SK-N-SH (cell line): ENCODE data around the gene SPAG8. TPM values are rescaled to one million over a fixed set of nuclear protein-coding genes. Genes with fewer than 3 reads are reported as not detected.

ENCODE experiments used
- CTCF ChIA-PET: fragments of 300-600, 350-600 bp; formaldehyde crosslinking; extraction: SDS; loops from one replicate; lab custom pipeline; 2021; lab: Yijun Ruan, JAX
- POLR2A ChIA-PET: fragments of 350-600 bp; sonication (Branson Sonifier 250); formaldehyde crosslinking; extraction: SDS; loops from one replicate; lab custom pipeline; 2020; ENCODE audit warnings: antibody characterized with exemption, inconsistent platforms; lab: Yijun Ruan, JAX
- DNase-seq: peaks from one replicate; pipeline ENCODE4 v3.0.0; 2012
- H2AFZ ChIP-seq: fragments of 200-600 bp; sonication (generic); 2 replicates; pipeline ENCODE4 v1.8.1; 2016; ENCODE audit warnings: antibody characterized with exemption, mild to moderate bottlenecking, low read depth
- H3F3A ChIP-seq: fragments of 200-600 bp; sonication (generic); replicated peaks from 2 replicates; pipeline ENCODE3; 2016; ENCODE audit warnings: antibody characterized with exemption, mild to moderate bottlenecking; ENCODE audit not compliant: insufficient read depth
- H3K27ac ChIP-seq, 2 experiments: fragments of 200-500 bp in 1 of 2; fragments of 200-600 bp in 1 of 2; sonication (Bioruptor generic) in 1 of 2; sonication (generic), shearing (Covaris generic) in 1 of 2; 2 replicates each; pipeline versions ENCODE4 v1.5.1 to v1.6.1; 2014 to 2016; ENCODE audit warnings: low read depth in 2 of 2, inconsistent platforms in 1 of 2, low read length in 1 of 2, mild to moderate bottlenecking in 1 of 2, mixed read lengths in 1 of 2
- H3K27me3 ChIP-seq: fragments of 200-600 bp; sonication (generic), shearing (Covaris generic); 2 replicates; pipeline ENCODE4 v1.6.1; 2016; ENCODE audit warnings: mixed run types; ENCODE audit not compliant: insufficient read depth
- H3K36me3 ChIP-seq, 2 experiments: fragments of 200-500 bp in 1 of 2; fragments of 200-600 bp in 1 of 2; sonication (Bioruptor generic) in 1 of 2; sonication (generic) in 1 of 2; replicated peaks in 1 of 2; 2 replicates each; pipeline versions ENCODE3 to v1.5.1; 2014 to 2016; ENCODE audit warnings: low read length in 1 of 2, mild to moderate bottlenecking in 1 of 2; ENCODE audit not compliant: insufficient read depth in 2 of 2, control insufficient read depth in 1 of 2
- H3K4me1 ChIP-seq, 2 experiments: fragments of 200-500 bp in 1 of 2; fragments of 200-600 bp in 1 of 2; sonication (Bioruptor generic) in 1 of 2; sonication (generic), shearing (Covaris generic) in 1 of 2; 2 replicates each; pipeline versions ENCODE4 v1.5.1 to v1.6.1; 2014 to 2016; ENCODE audit warnings: low read depth in 1 of 2, low read length in 1 of 2, mixed run types in 1 of 2; ENCODE audit not compliant: insufficient read depth in 2 of 2, control insufficient read depth in 1 of 2
- H3K4me2 ChIP-seq: fragments of 200-600 bp; sonication (generic), shearing (Covaris generic); 2 replicates; pipeline ENCODE4 v1.6.1; 2017; ENCODE audit warnings: mixed run types
- H3K4me3 ChIP-seq, 2 experiments: fragments of 200-500 bp in 1 of 2; fragments of 200-600 bp in 1 of 2; sonication (Bioruptor generic) in 1 of 2; sonication (generic), shearing (Covaris generic) in 1 of 2; 2 replicates each; pipeline versions ENCODE4 v1.5.1 to v1.8.1; 2014 to 2016; ENCODE audit warnings: low read depth in 2 of 2, inconsistent platforms in 1 of 2, low read length in 1 of 2, mild to moderate bottlenecking in 1 of 2, mixed read lengths in 1 of 2, moderate library complexity in 1 of 2
- H3K79me2 ChIP-seq: fragments of 200-600 bp; sonication (generic); 2 replicates; pipeline ENCODE4 v1.8.1; 2017; ENCODE audit warnings: mild to moderate bottlenecking; ENCODE audit not compliant: insufficient read depth
- H3K9ac ChIP-seq: fragments of 200-600 bp; sonication (generic); 2 replicates; pipeline ENCODE4 v1.6.1; 2017; ENCODE audit warnings: mixed run types
- H3K9me2 ChIP-seq: fragments of 200-600 bp; sonication (generic); 2 replicates; pipeline ENCODE4 v1.6.1; 2017; ENCODE audit warnings: mixed run types
- H3K9me3 ChIP-seq: fragments of 200-600 bp; sonication (generic); 2 replicates; pipeline ENCODE4 v1.6.1; 2017; ENCODE audit warnings: mixed run types, mild to moderate bottlenecking, moderate library complexity
- H4K20me1 ChIP-seq: fragments of 200-600 bp; sonication (generic); 2 replicates; pipeline ENCODE4 v1.6.1; 2017; ENCODE audit warnings: mild to moderate bottlenecking, mixed run types; ENCODE audit not compliant: insufficient read depth
- CTCF ChIP-seq: fragments of 200-600 bp; sonication (generic); IDR thresholded peaks from 2 replicates; pipeline ENCODE4 v1.6.1; 2017; ENCODE audit warnings: antibody characterized with exemption, mild to moderate bottlenecking, moderate library complexity
- EZH2phosphoT487 ChIP-seq: fragments of 200-600 bp; sonication (generic); IDR thresholded peaks from 2 replicates; pipeline ENCODE4 v1.6.1; 2017; ENCODE audit warnings: low read depth, mixed run types, mild to moderate bottlenecking, antibody characterized with exemption, moderate library complexity, borderline replicate concordance
- FOSL2 ChIP-seq: IDR thresholded peaks from 2 replicates; pipeline ENCODE4 v1.4.0; 2012; ENCODE audit warnings: low read depth, mild to moderate bottlenecking, moderate library complexity, borderline replicate concordance
- FOXJ3 ChIP-seq: sonication (generic); formaldehyde crosslinking; IDR thresholded peaks from 2 replicates; pipeline ENCODE4 v1.5.1; 2020; ENCODE audit warnings: mild to moderate bottlenecking, missing genetic modification reagents
- GATA2 ChIP-seq: sonication (generic); formaldehyde crosslinking; IDR thresholded peaks from 2 replicates; pipeline ENCODE4 v1.5.0; 2020; ENCODE audit warnings: mild to moderate bottlenecking, missing genetic modification reagents
- MXI1 ChIP-seq: IDR thresholded peaks from 2 replicates; pipeline ENCODE4 v1.6.1; 2012; ENCODE audit warnings: mild to moderate bottlenecking, low read depth, low read length, improper control_type of control experiment
- RAD21 ChIP-seq: IDR thresholded peaks from 2 replicates; pipeline ENCODE4 v1.6.1; 2012; ENCODE audit warnings: mild to moderate bottlenecking, low read length
- SIN3A ChIP-seq: IDR thresholded peaks from 2 replicates; pipeline ENCODE4 v1.6.1; 2012; ENCODE audit warnings: low read depth, mild to moderate bottlenecking, low read length, moderate library complexity, borderline replicate concordance
- YY1 ChIP-seq: IDR thresholded peaks from 2 replicates; pipeline ENCODE4 v1.4.0; 2012; ENCODE audit warnings: low read depth, mild to moderate bottlenecking
- WGBS: methylation state at CpG from one replicate; pipeline ENCODE4 v1.1.6; 2017; ENCODE audit warnings: low lambda C conversion rate; 5-methylcytosine and 5-hydroxymethylcytosine counted together
- polyA plus RNA-seq, 3 experiments: library from polyadenylated mRNA; depleted of rRNA; stranded (reverse); fragments of >200 nt; gene quantifications; 2 replicates each; pipeline ENCODE4 v1.2.3, GENCODE V29; 2012
- TF ChIP-seq, protein P1 (sequence below): IDR thresholded peaks from 2 replicates; pipeline ENCODE4 v1.4.0; 2012; ENCODE audit warnings: low read depth, borderline replicate concordance
- TF ChIP-seq, protein P2 (sequence below): IDR thresholded peaks from 2 replicates; pipeline ENCODE4; 2012

The SPAG8 gene
- polyA plus RNA-seq, 1 of the 3 experiments (the other 2 are of a cell fraction): 1.5 TPM

- TF ChIP-seq RAD21 (no peak), FOXJ3 (no peak)
- no peaks in the 10 kb centered on the region for H3K36me3 ChIP-seq
- no peaks in the 10 kb centered on the region for H3F3A ChIP-seq
- no peaks in the 10 kb centered on the region for H3K9me2 ChIP-seq
- H2AFZ ChIP-seq: no peak overlapping the region
- ChIA-PET POLR2A (no interaction called here), CTCF (interaction anchor here (0.8 to 2.6 kb wide), 8 partner anchors 10 to 47 kb away, joined by 3 to 21 read pairs (median 4); partner anchors contain the start of gene HINT2)
- no peak for DNase-seq
- no peaks in the 10 kb centered on the region for H3K79me2 ChIP-seq
- H3K9me3 ChIP-seq: no peaks in the 10 kb centered on the region
- no peak overlapping the region for H3K9ac ChIP-seq
- no peaks in the 10 kb centered on the region for H4K20me1 ChIP-seq
- no peak overlapping the region for H3K27ac ChIP-seq
- 70% methylated on average over 2 of the region's 2 CpGs for WGBS
- H3K27me3 ChIP-seq: no peaks in the 10 kb centered on the region
- no peak overlapping the region for H3K4me3 ChIP-seq
- no peak overlapping the region for H3K4me2 ChIP-seq
- peaks cover 0 to 9% of the 10 kb centered on the region in 2 experiments; a peak in 1 of 4 replicates for H3K4me1 ChIP-seq
Measured at GRCh38 chr9:35835766-35836165, 23.7 kb upstream of the SPAG8 start.

DNA sequence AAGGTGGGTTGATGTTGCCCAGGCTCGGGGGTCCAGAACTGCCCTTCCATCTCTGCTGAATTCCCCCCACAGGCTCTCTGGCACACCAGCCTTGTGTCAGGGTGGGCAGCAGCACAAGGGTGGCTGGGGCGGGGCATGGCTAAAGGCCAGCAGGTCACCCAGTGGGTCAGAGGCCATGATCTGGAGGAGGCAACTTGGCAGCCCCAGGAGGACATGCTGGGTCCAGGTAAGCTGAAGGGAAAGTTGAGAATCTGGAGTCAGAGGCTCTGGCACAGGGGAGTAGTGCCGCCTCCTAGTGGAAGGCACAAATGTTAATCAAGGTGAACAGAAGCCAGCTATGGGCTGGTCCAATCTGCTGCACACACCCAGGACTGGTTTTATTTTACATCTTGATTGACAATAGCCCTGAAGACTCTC, 23.2 kb upstream of the SPAG8 start:
- Histone ChIP-seq H3K4me3 (no peak overlapping the region), H3K4me2 (no peak overlapping the region), H4K20me1 (no peaks in the 10 kb centered on the region), H3K79me2 (no peaks in the 10 kb centered on the region), H3K9me2 (no peaks in the 10 kb centered on the region), H3K4me1 (peaks cover 0 to 11% of the 10 kb centered on the region in 2 experiments; a peak in 1 of 4 replicates), H3K27me3 (no peaks in the 10 kb centered on the region), H3K27ac (no peak overlapping the region), H3K9ac (no peak overlapping the region), H3K9me3 (no peaks in the 10 kb centered on the region), H3F3A (no peaks in the 10 kb centered on the region), H2AFZ (no peak overlapping the region), H3K36me3 (no peaks in the 10 kb centered on the region)
- ChIA-PET CTCF (interaction anchor here (0.8 to 2.6 kb wide), 7 partner anchors 9 to 45 kb away, joined by 3 to 21 read pairs (median 4); no protein-coding TSS in a partner anchor), POLR2A (no interaction called here)
- 80% methylated on average over 3 of the region's 3 CpGs for WGBS
- DNase-seq: no peak
- peak; percentile 25; the same call in 1 of the 2 replicates for TF ChIP-seq CTCF
- no peak for TF ChIP-seq FOSL2

GRCh38 chr9:35834260-35835215, 22.5 kb upstream of the SPAG8 start:
- H3K79me2 ChIP-seq: no peaks in the 10 kb centered on the region
- peaks cover 4 to 17% of the 10 kb centered on the region in 2 experiments; a peak in 1 of 4 replicates for H3K4me1 ChIP-seq
- no peak overlapping the region for H3K4me3 ChIP-seq
- H3K4me2 ChIP-seq: no peak overlapping the region
- no peak overlapping the region for H3K27ac ChIP-seq
- H3F3A ChIP-seq: no peaks in the 10 kb centered on the region
- no peak for DNase-seq
- no peaks in the 10 kb centered on the region for H4K20me1 ChIP-seq
- ChIA-PET POLR2A (no interaction called here), CTCF (interaction anchor here (1.1 to 2.8 kb wide), 6 partner anchors 9 to 99 kb away, joined by 3 to 21 read pairs (median 4); no protein-coding TSS in a partner anchor)
- WGBS: 90% methylated on average over 14 of the region's 14 CpGs
- H3K9ac ChIP-seq: no peak overlapping the region
- H2AFZ ChIP-seq: no peak overlapping the region
- H3K36me3 ChIP-seq: no peaks in the 10 kb centered on the region
- H3K9me3 ChIP-seq: no peaks in the 10 kb centered on the region
- H3K27me3 ChIP-seq: no peaks in the 10 kb centered on the region
- H3K9me2 ChIP-seq: no peaks in the 10 kb centered on the region
- TF ChIP-seq, protein P1, sequence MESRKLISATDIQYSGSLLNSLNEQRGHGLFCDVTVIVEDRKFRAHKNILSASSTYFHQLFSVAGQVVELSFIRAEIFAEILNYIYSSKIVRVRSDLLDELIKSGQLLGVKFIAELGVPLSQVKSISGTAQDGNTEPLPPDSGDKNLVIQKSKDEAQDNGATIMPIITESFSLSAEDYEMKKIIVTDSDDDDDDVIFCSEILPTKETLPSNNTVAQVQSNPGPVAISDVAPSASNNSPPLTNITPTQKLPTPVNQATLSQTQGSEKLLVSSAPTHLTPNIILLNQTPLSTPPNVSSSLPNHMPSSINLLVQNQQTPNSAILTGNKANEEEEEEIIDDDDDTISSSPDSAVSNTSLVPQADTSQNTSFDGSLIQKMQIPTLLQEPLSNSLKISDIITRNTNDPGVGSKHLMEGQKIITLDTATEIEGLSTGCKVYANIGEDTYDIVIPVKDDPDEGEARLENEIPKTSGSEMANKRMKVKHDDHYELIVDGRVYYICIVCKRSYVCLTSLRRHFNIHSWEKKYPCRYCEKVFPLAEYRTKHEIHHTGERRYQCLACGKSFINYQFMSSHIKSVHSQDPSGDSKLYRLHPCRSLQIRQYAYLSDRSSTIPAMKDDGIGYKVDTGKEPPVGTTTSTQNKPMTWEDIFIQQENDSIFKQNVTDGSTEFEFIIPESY: no peak
- TF ChIP-seq EZH2phosphoT487 (no peak), MXI1 (no peak), SIN3A (no peak), GATA2 (no peak), YY1 (no peak), FOXJ3 (no peak), FOSL2 (no peak)
- TF ChIP-seq, protein P2, sequence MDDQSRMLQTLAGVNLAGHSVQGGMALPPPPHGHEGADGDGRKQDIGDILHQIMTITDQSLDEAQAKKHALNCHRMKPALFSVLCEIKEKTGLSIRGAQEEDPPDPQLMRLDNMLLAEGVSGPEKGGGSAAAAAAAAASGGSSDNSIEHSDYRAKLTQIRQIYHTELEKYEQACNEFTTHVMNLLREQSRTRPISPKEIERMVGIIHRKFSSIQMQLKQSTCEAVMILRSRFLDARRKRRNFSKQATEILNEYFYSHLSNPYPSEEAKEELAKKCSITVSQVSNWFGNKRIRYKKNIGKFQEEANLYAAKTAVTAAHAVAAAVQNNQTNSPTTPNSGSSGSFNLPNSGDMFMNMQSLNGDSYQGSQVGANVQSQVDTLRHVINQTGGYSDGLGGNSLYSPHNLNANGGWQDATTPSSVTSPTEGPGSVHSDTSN: no peak
